Neural progenitor cell (in vitro differentiated cells): ENCODE results near the gene LTA.

Source experiments
- EZH2 ChIP-seq: fragments of 200-600 bp; sonication (generic); IDR thresholded peaks from 2 replicates; pipeline ENCODE4 v1.6.1; 2017; ENCODE audit warnings: antibody characterized with exemption, mild to moderate bottlenecking, moderate library complexity
- EZH2phosphoT487 ChIP-seq: fragments of 200-600 bp; sonication (generic); IDR thresholded peaks from 2 replicates; pipeline ENCODE4 v1.6.1; 2017; ENCODE audit warnings: antibody characterized with exemption
- TF ChIP-seq, protein P1 (sequence below): fragments of 200-600 bp; sonication (generic); IDR thresholded peaks from 2 replicates; pipeline ENCODE4 v1.5.1; 2017; ENCODE audit warnings: antibody characterized with exemption, mild to moderate bottlenecking

DNA sequence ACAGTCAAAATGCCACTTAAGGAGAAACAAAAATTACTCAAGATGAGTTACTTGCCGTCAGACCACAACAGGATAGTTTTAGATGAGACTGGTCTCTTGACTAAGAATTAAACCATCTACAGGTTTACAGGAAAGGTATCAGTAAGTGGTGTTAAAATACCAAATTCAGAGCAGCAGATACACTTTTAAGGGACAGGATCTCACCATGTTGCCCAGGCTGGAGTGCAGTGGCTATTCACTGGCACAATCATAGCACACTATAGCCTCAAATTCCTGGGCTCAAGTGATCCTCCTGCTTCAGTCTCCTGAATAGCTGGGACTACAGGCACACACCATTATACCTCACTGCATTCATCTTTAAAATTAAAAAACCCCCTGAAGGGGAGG lies 38.6 kb upstream of the LTA start:
- TF ChIP-seq, protein P1, sequence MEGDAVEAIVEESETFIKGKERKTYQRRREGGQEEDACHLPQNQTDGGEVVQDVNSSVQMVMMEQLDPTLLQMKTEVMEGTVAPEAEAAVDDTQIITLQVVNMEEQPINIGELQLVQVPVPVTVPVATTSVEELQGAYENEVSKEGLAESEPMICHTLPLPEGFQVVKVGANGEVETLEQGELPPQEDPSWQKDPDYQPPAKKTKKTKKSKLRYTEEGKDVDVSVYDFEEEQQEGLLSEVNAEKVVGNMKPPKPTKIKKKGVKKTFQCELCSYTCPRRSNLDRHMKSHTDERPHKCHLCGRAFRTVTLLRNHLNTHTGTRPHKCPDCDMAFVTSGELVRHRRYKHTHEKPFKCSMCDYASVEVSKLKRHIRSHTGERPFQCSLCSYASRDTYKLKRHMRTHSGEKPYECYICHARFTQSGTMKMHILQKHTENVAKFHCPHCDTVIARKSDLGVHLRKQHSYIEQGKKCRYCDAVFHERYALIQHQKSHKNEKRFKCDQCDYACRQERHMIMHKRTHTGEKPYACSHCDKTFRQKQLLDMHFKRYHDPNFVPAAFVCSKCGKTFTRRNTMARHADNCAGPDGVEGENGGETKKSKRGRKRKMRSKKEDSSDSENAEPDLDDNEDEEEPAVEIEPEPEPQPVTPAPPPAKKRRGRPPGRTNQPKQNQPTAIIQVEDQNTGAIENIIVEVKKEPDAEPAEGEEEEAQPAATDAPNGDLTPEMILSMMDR, result no peak
- TF ChIP-seq EZH2 (no peak), EZH2phosphoT487 (no peak)
